Measurements from ENCODE around the gene MEMO1. TPM values are rescaled to one million over a fixed set of nuclear protein-coding genes. Genes with fewer than 3 reads are reported as not detected.
A peak's percentile ranks its signal among the peaks of the same experiment; 100 is the strongest.

MEMO1 gene
- total RNA-seq, 1 experiment from 2014 or later: 64.5 TPM

DNA sequence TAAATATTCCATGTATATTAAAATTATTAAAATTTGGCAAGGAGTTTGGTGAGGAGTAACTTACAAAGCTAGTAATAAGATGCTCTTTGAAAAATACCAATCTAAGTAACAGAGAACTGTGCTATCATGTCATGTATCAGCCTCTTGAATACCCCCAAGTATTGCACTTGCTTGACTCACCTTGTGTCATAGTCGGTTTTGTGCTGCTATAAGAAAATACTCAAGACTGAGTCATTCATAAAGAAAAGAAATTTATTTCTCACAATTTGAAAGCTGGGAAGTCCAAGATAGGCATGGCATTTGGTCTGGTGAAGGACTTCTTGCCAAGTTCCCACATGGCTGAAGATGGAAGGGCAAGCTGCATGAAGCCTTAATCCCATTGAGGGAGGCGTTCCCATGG, 179.2 kb downstream of the MEMO1 start:
- DNase-seq (ENCODE audit: low read depth): peak; percentile 69

DNA sequence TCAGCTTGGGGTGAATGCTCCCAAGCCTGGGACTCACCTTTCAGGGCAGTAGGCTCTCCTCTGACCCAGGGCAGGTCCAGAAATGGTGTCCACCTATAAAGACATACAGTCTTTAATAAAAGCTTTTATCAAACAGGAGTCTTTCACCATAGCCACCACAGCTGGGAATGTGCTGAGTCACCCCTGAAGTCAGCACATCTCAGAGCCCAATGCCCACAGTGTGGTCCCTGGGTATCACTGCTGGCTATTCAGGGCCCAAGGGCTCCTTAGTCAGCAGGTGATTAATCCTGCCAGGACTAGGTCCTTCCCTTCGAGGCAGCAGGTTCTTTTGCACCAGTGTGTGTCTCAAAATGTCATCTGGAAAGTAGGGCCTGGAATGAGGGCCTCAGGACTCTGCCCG, 181.9 kb downstream of the MEMO1 start:
- peak; percentile 80 for DNase-seq (ENCODE audit: low read depth)

DNA sequence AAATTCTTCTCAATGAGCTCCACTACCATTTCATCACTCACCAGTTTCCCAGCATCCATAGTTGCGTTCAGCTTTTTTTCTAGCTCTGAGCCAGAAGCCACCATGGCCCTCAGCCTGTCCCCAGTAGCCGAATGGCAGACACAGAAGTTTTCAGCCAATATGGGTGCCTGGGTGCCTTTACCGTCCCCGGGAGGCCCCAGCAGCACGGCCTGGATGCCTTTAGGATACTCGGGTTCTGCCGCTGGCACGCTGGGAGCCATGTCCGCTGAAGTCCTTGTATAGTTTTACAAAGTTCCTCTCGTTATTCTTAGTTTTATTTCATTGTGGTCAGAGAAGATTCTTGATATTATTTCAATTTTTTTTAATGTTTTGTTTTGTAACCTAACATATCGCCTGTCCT, 187.2 kb downstream of the MEMO1 start:
- DNase-seq (ENCODE audit: low read depth): no peak

DNA sequence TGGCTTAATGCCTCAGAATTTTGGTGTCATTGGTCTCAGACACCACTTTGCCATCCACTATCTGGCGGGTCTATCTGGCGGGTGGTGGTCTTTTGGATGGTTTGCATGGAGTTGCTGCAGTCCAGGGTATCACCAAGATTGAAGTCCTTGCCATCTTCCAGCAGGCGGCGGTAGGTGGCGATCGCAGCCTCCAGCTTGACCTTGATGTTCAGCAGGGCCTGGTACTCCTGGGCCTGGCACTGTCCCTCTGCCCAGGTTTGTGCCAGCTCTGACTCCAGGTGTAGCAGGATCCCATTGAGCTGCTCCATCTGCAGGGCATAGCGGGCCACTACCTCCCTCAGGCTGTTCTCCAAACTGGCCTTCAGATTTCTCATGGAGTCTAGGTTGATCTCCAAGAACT, 188.2 kb downstream of the MEMO1 start:
- no peak for DNase-seq (ENCODE audit: low read depth)

Other genes starting within 250 kb of the MEMO1 start
- 61.8 and 62.9 TPM in 2 replicates for gene DPY30, start 28.8 kb upstream of the MEMO1 start, total RNA-seq (2014; rRNA removed; shearing (Covaris generic))
- gene SPAST, start 52.5 kb upstream of the MEMO1 start, total RNA-seq (2014; rRNA removed; shearing (Covaris generic)): 10.0 and 12.7 TPM in 2 replicates
- gene SLC30A6, start 154.9 kb upstream of the MEMO1 start, total RNA-seq (2014; rRNA removed; shearing (Covaris generic)): 25.6 and 31.5 TPM in 2 replicates

Measured in HT1080 (cell line).